Smooth muscle cell (in vitro differentiated cells): ENCODE data around the gene PITHD1. TPM values are rescaled to one million over a fixed set of nuclear protein-coding genes. Genes with fewer than 3 reads are reported as not detected.

Source experiments
- DNase-seq: peaks from one replicate; lab custom pipeline; 2025; ENCODE audit not compliant: unreplicated experiment; lab: John Stamatoyannopoulos, UW
- H2AFZ ChIP-seq: fragments of 200-600 bp; sonication (generic); 2 replicates; pipeline ENCODE4 v1.6.0; 2016; ENCODE audit warnings: antibody characterized with exemption, low read depth, mild to moderate bottlenecking
- H3F3A ChIP-seq: fragments of 200-600 bp; sonication (generic); 2 replicates; pipeline ENCODE4 v1.6.0; 2017; ENCODE audit warnings: antibody characterized with exemption, low read depth
- H3K27ac ChIP-seq: fragments of 200-600 bp; sonication (generic); 2 replicates; pipeline ENCODE4 v1.5.1; 2016; ENCODE audit warnings: low read depth, mild to moderate bottlenecking
- H3K27me3 ChIP-seq: fragments of 200-600 bp; sonication (generic); 2 replicates; pipeline ENCODE4 v1.6.1; 2016; ENCODE audit warnings: low read depth, mild to moderate bottlenecking
- H3K36me3 ChIP-seq: fragments of 200-600 bp; sonication (generic); 2 replicates; pipeline ENCODE4 v1.5.1; 2016; ENCODE audit warnings: low read depth
- H3K4me1 ChIP-seq: fragments of 200-600 bp; sonication (generic); 2 replicates; pipeline ENCODE4 v1.5.1; 2016; ENCODE audit warnings: low read depth
- H3K4me2 ChIP-seq: fragments of 200-600 bp; sonication (generic); 2 replicates; pipeline ENCODE4 v1.6.0; 2016; ENCODE audit warnings: mild to moderate bottlenecking
- H3K4me3 ChIP-seq: fragments of 200-600 bp; sonication (generic); 2 replicates; pipeline ENCODE4 v1.5.1; 2016; ENCODE audit warnings: mild to moderate bottlenecking
- H3K79me2 ChIP-seq: fragments of 200-600 bp; sonication (generic); 2 replicates; pipeline ENCODE4 v1.6.0; 2016; ENCODE audit warnings: low read depth, mild to moderate bottlenecking
- H3K9ac ChIP-seq: fragments of 200-600 bp; sonication (generic); 2 replicates; pipeline ENCODE4 v1.6.0; 2016; ENCODE audit warnings: low read depth
- H3K9me3 ChIP-seq: fragments of 200-600 bp; sonication (generic); replicated peaks from 2 replicates; pipeline ENCODE4 v1.5.1; 2016; ENCODE audit warnings: low read depth
- H4K20me1 ChIP-seq: fragments of 200-600 bp; sonication (generic); 2 replicates; pipeline ENCODE4 v1.6.0; 2016; ENCODE audit warnings: low read depth
- CTCF ChIP-seq: fragments of 200-600 bp; sonication (generic); IDR thresholded peaks from 2 replicates; pipeline ENCODE4 v1.5.1; 2017; ENCODE audit warnings: borderline replicate concordance, mild to moderate bottlenecking, antibody characterized with exemption; ENCODE audit not compliant: insufficient read depth, poor library complexity, severe bottlenecking
- WGBS: methylation state at CpG from one replicate; pipeline ENCODE4 v1.1.7; 2016; ENCODE audit warnings: low lambda C conversion rate; 5-methylcytosine and 5-hydroxymethylcytosine counted together
- polyA plus RNA-seq: library from polyadenylated mRNA; unstranded; fragments of >200 nt; fragmentation: Nextera tagmentation; extraction: Ambion mirVana; gene quantifications from 2 replicates; pipeline ENCODE4 v1.2.1, GENCODE V29; 2016
- total RNA-seq: library from RNA; depleted of rRNA; stranded (reverse); fragments of >200 nt; gene quantifications from 2 replicates; pipeline ENCODE4 v1.2.3, GENCODE V29; 2014

Gene PITHD1
- total and polyA plus RNA-seq, 2 experiments from 2014 or later: 32.0 to 49.6 TPM

- no peak for DNase-seq
- Histone ChIP-seq H3K36me3 (peaks cover 7% of the 10 kb centered on the region), H2AFZ (no peak overlapping the region), H4K20me1 (no peaks in the 10 kb centered on the region), H3K9ac (no peak overlapping the region), H3K27me3 (no peaks in the 10 kb centered on the region), H3K9me3 (no peaks in the 10 kb centered on the region), H3K4me3 (no peak overlapping the region), H3K27ac (no peak overlapping the region), H3K79me2 (no peaks in the 10 kb centered on the region), H3K4me2 (no peak overlapping the region), H3F3A (no peaks in the 10 kb centered on the region), H3K4me1 (no peaks in the 10 kb centered on the region)
- TF ChIP-seq CTCF: peak; percentile 54
- 29% methylated on average over 6 of the region's 6 CpGs for WGBS
Measured at GRCh38 chr1:23809751-23810171, 31.5 kb downstream of the PITHD1 start.

- H3K4me3 ChIP-seq: no peak overlapping the region
- H3K79me2 ChIP-seq: no peaks in the 10 kb centered on the region
- no peaks in the 10 kb centered on the region for H3F3A ChIP-seq
- H3K36me3 ChIP-seq: peaks cover 7% of the 10 kb centered on the region
- no peak overlapping the region for H3K27ac ChIP-seq
- no peaks in the 10 kb centered on the region for H3K9me3 ChIP-seq
- no peaks in the 10 kb centered on the region for H3K27me3 ChIP-seq
- no peak for DNase-seq
- no peak overlapping the region for H3K4me2 ChIP-seq
- peak; percentile 51 for TF ChIP-seq CTCF
- no peak overlapping the region for H2AFZ ChIP-seq
- no peaks in the 10 kb centered on the region for H3K4me1 ChIP-seq
- WGBS: 81% methylated on average over 3 of the region's 3 CpGs
- no peaks in the 10 kb centered on the region for H4K20me1 ChIP-seq
- no peak overlapping the region for H3K9ac ChIP-seq
Measured at GRCh38 chr1:23810818-23811540, 32.8 kb downstream of the PITHD1 start.

- Histone ChIP-seq H3F3A (no peaks in the 10 kb centered on the region), H2AFZ (no peak overlapping the region), H3K36me3 (peaks cover 7% of the 10 kb centered on the region), H4K20me1 (no peaks in the 10 kb centered on the region), H3K9me3 (no peaks in the 10 kb centered on the region), H3K4me3 (no peak overlapping the region), H3K4me1 (no peaks in the 10 kb centered on the region), H3K27ac (no peak overlapping the region), H3K27me3 (no peaks in the 10 kb centered on the region), H3K9ac (no peak overlapping the region), H3K79me2 (no peaks in the 10 kb centered on the region), H3K4me2 (no peak overlapping the region)
- WGBS: 92% methylated on average over 4 of the region's 4 CpGs
- TF ChIP-seq CTCF: no peak
- DNase-seq: no peak
Measured at GRCh38 chr1:23814016-23814415, 35.8 kb downstream of the PITHD1 start.

- Histone ChIP-seq H3F3A (no peaks in the 10 kb centered on the region), H4K20me1 (no peaks in the 10 kb centered on the region), H3K9me3 (no peaks in the 10 kb centered on the region), H3K79me2 (no peaks in the 10 kb centered on the region), H3K36me3 (peaks cover 7% of the 10 kb centered on the region), H2AFZ (no peak overlapping the region), H3K27ac (no peak overlapping the region), H3K9ac (no peak overlapping the region), H3K4me3 (no peak overlapping the region), H3K27me3 (no peaks in the 10 kb centered on the region), H3K4me1 (no peaks in the 10 kb centered on the region), H3K4me2 (no peak overlapping the region)
- no peak for TF ChIP-seq CTCF
- no peak for DNase-seq
- WGBS: 99% methylated on average over 3 of the region's 3 CpGs
Measured at GRCh38 chr1:23816361-23816760, 38.1 kb downstream of the PITHD1 start.
